GM23338 (cell line): Measurements from ENCODE around the gene PIKFYVE. TPM values are rescaled to one million over a fixed set of nuclear protein-coding genes. Genes with fewer than 3 reads are reported as not detected.

Source experiments
- ATAC-seq: fragments of 200-7000 bp; cut with Tn5 transposase; 3 replicates; pipeline ENCODE4 v1.9.1; 2020
- DNase-seq: peaks from one replicate; pipeline ENCODE4 v3.0.0-alpha.2; 2015; ENCODE audit warnings: low spot score
- H2AFZ ChIP-seq: fragments of 200-600 bp; sonication (generic); 2 replicates; pipeline ENCODE4 v1.8.0; 2016; ENCODE audit warnings: antibody characterized with exemption, mild to moderate bottlenecking, moderate library complexity
- H3F3A ChIP-seq: fragments of 200-600 bp; sonication (generic); replicated peaks from 2 replicates; pipeline ENCODE4 v1.8.0; 2017; ENCODE audit warnings: antibody characterized with exemption, mixed run types, low read depth
- H3K27ac ChIP-seq: fragments of 200-600 bp; sonication (generic); 2 replicates; pipeline ENCODE4 v1.6.1; 2016; ENCODE audit warnings: low read depth
- H3K27me3 ChIP-seq: fragments of 200-600 bp; sonication (generic); 2 replicates; pipeline ENCODE4 v1.8.0; 2016; ENCODE audit warnings: mild to moderate bottlenecking, mixed run types, moderate library complexity; ENCODE audit not compliant: insufficient read depth
- H3K36me3 ChIP-seq: fragments of 200-600 bp; sonication (generic); 2 replicates; pipeline ENCODE4 v1.8.0; 2016; ENCODE audit warnings: mild to moderate bottlenecking; ENCODE audit not compliant: insufficient read depth
- H3K4me1 ChIP-seq: fragments of 200-600 bp; sonication (generic); 2 replicates; pipeline ENCODE4 v1.8.0; 2016; ENCODE audit warnings: mild to moderate bottlenecking, moderate library complexity; ENCODE audit not compliant: insufficient read depth
- H3K4me2 ChIP-seq: fragments of 200-600 bp; sonication (generic); 2 replicates; pipeline ENCODE4 v1.7.1; 2017; ENCODE audit warnings: mixed run types
- H3K4me3 ChIP-seq: fragments of 200-600 bp; sonication (generic); 2 replicates; pipeline ENCODE4 v1.6.1; 2016; ENCODE audit warnings: mixed run types
- H3K79me2 ChIP-seq: fragments of 200-600 bp; sonication (generic); replicated peaks from 2 replicates; pipeline ENCODE4 v1.8.0; 2017; ENCODE audit warnings: mild to moderate bottlenecking; ENCODE audit not compliant: insufficient read depth
- H3K9me2 ChIP-seq: fragments of 200-600 bp; sonication (generic); 2 replicates; pipeline ENCODE4 v1.8.0; 2017; ENCODE audit not compliant: insufficient read depth
- H4K20me1 ChIP-seq: fragments of 200-600 bp; sonication (generic); replicated peaks from 2 replicates; pipeline ENCODE4 v1.8.0; 2017; ENCODE audit warnings: mild to moderate bottlenecking; ENCODE audit not compliant: insufficient read depth
- H3K27ac Mint-ChIP-seq: 2 replicates; pipeline ENCODE4 v1.8.0; 2020; ENCODE audit warnings: inconsistent platforms, mild to moderate bottlenecking, moderate library complexity, mixed read lengths
- H3K27me3 Mint-ChIP-seq: 3 replicates; pipeline ENCODE4 v1.8.0; 2022; ENCODE audit warnings: low read depth, mild to moderate bottlenecking, moderate library complexity, mixed read lengths, inconsistent platforms; ENCODE audit not compliant: insufficient read depth, poor library complexity
- H3K36me3 Mint-ChIP-seq: 3 replicates; pipeline ENCODE4 v1.8.0; 2021; ENCODE audit warnings: low read depth, mild to moderate bottlenecking, inconsistent platforms, moderate library complexity, mixed read lengths
- H3K4me1 Mint-ChIP-seq: 3 replicates; pipeline ENCODE4 v1.8.0; 2020; ENCODE audit warnings: mild to moderate bottlenecking, inconsistent platforms, mixed read lengths
- H3K4me3 Mint-ChIP-seq: 3 replicates; pipeline ENCODE4 v1.8.0; 2021; ENCODE audit warnings: moderate library complexity, mild to moderate bottlenecking, inconsistent platforms, mixed read lengths
- H3K9me3 Mint-ChIP-seq: 3 replicates; pipeline ENCODE4 v1.8.0; 2020; ENCODE audit warnings: moderate library complexity, mild to moderate bottlenecking, inconsistent platforms, mixed read lengths
- CREB1 ChIP-seq: fragments of 250-450 bp; sonication (Bioruptor Pico); IDR thresholded peaks from 2 replicates; pipeline ENCODE4 v1.5.0; 2020; ENCODE audit warnings: low read depth, mild to moderate bottlenecking, moderate library complexity
- CTCF ChIP-seq, 2 experiments: fragments of 200-600 bp in 1 of 2; sonication (generic) in 1 of 2; conservative IDR thresholded peaks; 2 replicates each; pipeline versions ENCODE4 v1.5.1 to v1.6.1; 2016 to 2017; ENCODE audit warnings: antibody characterized with exemption in 2 of 2, low read depth in 2 of 2, mild to moderate bottlenecking in 2 of 2, moderate library complexity in 1 of 2
- ETS1 ChIP-seq: IDR thresholded peaks from 2 replicates; pipeline ENCODE4 v1.6.1; 2016; ENCODE audit warnings: antibody characterized with exemption
- EZH2phosphoT487 ChIP-seq: fragments of 200-600 bp; sonication (generic); IDR thresholded peaks from one replicate; pipeline ENCODE4 v1.8.1; 2018; ENCODE audit warnings: antibody characterized with exemption; ENCODE audit not compliant: unreplicated experiment
- NANOG ChIP-seq: IDR thresholded peaks from 2 replicates; pipeline ENCODE4 v1.6.1; 2016; ENCODE audit warnings: antibody characterized with exemption, borderline replicate concordance
- POLR2AphosphoS5 ChIP-seq: IDR thresholded peaks from 2 replicates; pipeline ENCODE4 v1.6.1; 2016; ENCODE audit warnings: antibody characterized with exemption, low read depth
- REST ChIP-seq: IDR thresholded peaks from one replicate; pipeline ENCODE4 v1.6.1; 2018; ENCODE audit warnings: antibody characterized with exemption; ENCODE audit not compliant: unreplicated experiment
- ZNF331 ChIP-seq: fragments of 250-450 bp; sonication (Bioruptor Pico); IDR thresholded peaks from 2 replicates; pipeline ENCODE4 v1.5.0; 2020; ENCODE audit warnings: low read depth, mild to moderate bottlenecking, moderate library complexity
- ZNF462 ChIP-seq: fragments of 250-450 bp; sonication (Bioruptor Pico); IDR thresholded peaks from 2 replicates; pipeline ENCODE4 v1.5.0; 2020; ENCODE audit warnings: mild to moderate bottlenecking, moderate library complexity
- polyA plus RNA-seq: library from polyadenylated mRNA; unstranded; fragments of >200 nt; fragmentation: Nextera tagmentation; extraction: Ambion mirVana; gene quantifications from 2 replicates; pipeline ENCODE4 v1.2.1, GENCODE V29; 2016
- total RNA-seq: library from RNA; depleted of rRNA; stranded (reverse); fragments of >200 nt; shearing (Covaris generic); gene quantifications from 2 replicates; pipeline ENCODE4 v1.2.3, GENCODE V29; 2014

PIKFYVE gene
- total and polyA plus RNA-seq, 2 experiments from 2014 or later = 15.1 to 48.0 TPM

GRCh38 chr2:208252716-208253492 lies 13.2 kb upstream of the PIKFYVE start (continued):
- TF ChIP-seq POLR2AphosphoS5 (no peak), ZNF462 (CRISPR knock-in tag) (no peak)

- peaks cover 13% of the 10 kb centered on the region for H4K20me1 ChIP-seq
- Mint-ChIP-seq H3K4me1 (peaks cover 44% of the 10 kb centered on the region), H3K4me3 (peak overlapping the region; percentile 99), H3K27ac (peak overlapping the region; percentile 93), H3K27me3 (peaks cover 12% of the 10 kb centered on the region), H3K9me3 (no peaks in the 10 kb centered on the region; the same call in 2 of the 3 replicates), H3K36me3 (peaks cover 53% of the 10 kb centered on the region)
- H3K4me3 ChIP-seq = peak overlapping the region; percentile 99
- TF ChIP-seq ZNF331 = no peak
- TF ChIP-seq ETS1 = no peak
- TF ChIP-seq CTCF (conservative IDR thresholded peaks at IDR 0.05; ENCODE audit: low read depth in 2 of 2) = no peak
- TF ChIP-seq REST = no peak
- TF ChIP-seq CREB1 (CRISPR knock-in tag) = no peak
- no peak for TF ChIP-seq EZH2phosphoT487
- TF ChIP-seq NANOG = no peak
- H3F3A ChIP-seq = peaks cover 6% of the 10 kb centered on the region; the same call in 1 of the 2 replicates
- H3K4me2 ChIP-seq = peak overlapping the region; percentile 99
- H3K27ac ChIP-seq = peak overlapping the region; percentile 26; the same call in 1 of the 2 replicates
- H3K79me2 ChIP-seq = peaks cover 54% of the 10 kb centered on the region
- no peaks in the 10 kb centered on the region for H3K9me2 ChIP-seq
- no peak overlapping the region for H2AFZ ChIP-seq
- no peaks in the 10 kb centered on the region for H3K27me3 ChIP-seq
- no peak for DNase-seq
- peaks cover 24% of the 10 kb centered on the region for H3K4me1 ChIP-seq
- peaks cover 42% of the 10 kb centered on the region for H3K36me3 ChIP-seq
- ATAC-seq = no peak
Measured at GRCh38 chr2:208253600-208254117, 12.4 kb upstream of the PIKFYVE start.
